DMS79 treated with DMSO at 0.1 percent for 48 hours (cell line): ENCODE data around the gene TTBK2.
"Not testable (repeated sequence)": the region's sequence is repeated elsewhere in the genome, so short reads cannot be mapped to it uniquely, and the experiment has no call there.

ENCODE experiments used
- DNase-seq: peaks from one replicate; lab custom pipeline; 2025; lab: John Stamatoyannopoulos, UW

Gene TTBK2

DNA sequence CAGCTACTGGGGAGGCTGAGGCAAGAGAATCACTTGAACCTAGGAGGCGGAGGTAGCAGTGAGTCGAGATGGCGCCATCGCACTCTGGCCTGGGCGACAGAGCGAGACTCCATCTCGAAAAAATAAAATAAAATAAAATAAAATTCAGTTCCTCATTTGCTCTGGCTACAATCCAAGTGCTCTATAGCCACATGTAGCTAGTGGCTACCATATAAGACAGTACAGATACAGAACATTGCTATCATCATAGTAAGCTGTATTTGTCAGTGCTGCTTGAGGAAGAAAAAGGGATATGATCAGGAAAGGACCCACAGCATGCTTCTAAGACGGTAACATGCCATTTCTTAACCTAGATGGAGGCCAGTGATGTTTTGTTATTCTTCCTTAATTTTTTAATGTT lies 95.0 kb downstream of the TTBK2 start:
- DNase-seq = no peak

DNA sequence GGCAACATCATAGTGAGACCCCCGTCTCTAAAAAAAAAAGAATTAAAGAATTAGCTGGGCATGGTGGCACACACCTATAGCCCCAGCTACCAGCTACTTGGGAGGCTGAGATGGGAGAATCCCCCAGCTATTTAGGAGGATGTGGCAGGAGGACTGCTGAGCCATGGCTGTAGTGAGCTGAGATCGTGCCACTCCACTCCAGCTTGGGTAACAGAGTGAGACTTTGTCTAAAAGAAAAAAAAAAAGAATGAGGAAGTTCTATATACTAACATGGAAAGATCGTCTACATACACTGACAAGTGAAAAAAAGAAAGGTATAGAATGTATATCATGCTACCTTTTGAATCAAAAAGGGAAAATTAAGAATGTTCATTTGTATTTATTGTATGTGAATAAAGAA lies 99.8 kb downstream of the TTBK2 start:
- DNase-seq = no peak

DNA sequence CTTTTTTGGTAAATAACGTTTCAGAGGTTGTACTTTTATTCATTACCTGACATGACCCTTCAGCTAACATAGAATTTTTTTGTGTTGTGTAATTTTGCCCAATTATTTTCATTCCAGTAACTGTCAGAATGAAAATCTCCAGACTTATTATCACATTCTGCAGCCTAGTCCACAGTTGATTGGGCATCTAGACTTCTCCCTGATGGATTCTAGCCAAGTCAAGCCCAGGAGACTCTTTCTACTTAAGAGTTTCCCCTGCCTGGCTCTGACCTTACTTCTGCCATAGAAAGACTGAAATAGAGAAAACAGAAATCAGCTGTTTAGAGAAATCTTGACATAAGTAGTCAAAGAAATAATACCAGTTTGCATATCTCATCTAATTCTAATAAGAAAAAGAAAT lies 100.8 kb downstream of the TTBK2 start:
- no peak for DNase-seq

GRCh38 chr15:42811433-42811832 lies 109.1 kb downstream of the TTBK2 start:
- DNase-seq = no peak

GRCh38 chr15:42808913-42809312 lies 111.7 kb downstream of the TTBK2 start:
- DNase-seq = no peak

- no peak for DNase-seq
Measured at GRCh38 chr15:42805266-42805665, 115.3 kb downstream of the TTBK2 start.

DNA sequence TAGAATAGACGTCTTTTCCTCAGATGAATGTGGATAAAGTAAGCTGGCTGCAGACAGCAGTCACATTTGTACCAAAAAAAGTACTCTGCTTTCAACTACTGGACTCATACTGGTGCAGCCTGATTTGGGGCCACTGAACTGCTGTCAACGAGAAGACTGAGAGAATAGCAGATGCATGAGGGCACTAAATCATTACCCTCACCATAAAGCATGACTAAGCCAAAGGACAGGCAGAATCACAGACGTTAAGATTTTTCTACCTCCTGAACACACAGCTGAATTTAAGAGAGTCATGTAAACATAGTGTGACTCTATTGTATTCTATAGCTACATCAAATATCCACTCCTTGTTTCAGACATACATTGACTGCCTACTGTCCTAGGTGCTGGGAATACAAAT lies 115.8 kb downstream of the TTBK2 start:
- DNase-seq = no peak

DNA sequence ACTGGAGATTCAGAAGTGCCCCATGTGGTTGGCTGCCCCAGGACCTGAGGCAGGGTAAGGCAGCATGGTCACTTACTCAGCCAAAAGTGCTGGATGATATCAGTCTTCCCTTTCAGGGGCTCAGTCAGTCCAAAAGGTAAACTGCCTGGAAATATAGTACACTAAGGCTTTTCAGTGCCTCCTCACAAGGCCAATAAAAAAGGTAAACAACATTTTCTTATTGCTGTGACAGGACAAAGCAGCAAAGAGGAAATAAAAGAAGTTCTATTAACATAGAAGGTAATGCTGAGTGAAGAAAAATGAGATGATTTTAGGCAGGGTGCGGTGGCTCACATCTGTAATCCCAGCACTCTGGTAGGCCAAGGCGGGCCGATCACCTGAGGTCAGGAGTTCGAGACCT lies 117.1 kb downstream of the TTBK2 start:
- DNase-seq = no peak

DNA sequence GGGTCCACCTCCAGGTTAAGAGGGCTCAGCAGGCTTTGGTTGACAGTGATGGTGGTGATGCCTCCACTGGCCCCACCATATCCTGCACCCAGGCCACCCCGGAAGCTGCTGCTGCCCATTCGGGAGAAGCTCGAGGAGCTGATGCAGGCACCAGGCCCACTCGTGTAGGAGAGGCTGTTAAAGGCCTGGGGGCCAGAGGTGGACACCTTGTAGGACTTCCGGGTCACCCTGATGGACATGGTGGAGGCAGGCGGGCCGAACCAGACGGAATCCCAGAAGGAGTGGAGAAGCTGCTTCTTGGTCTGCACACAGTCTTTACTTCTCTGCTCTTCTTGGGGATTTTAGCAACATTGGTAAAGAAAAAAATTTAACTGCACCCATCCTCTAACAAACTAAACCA lies 118.4 kb downstream of the TTBK2 start:
- DNase-seq = no peak

GRCh38 chr15:42800731-42801474 lies 119.7 kb downstream of the TTBK2 start:
- no peak for DNase-seq

DNA sequence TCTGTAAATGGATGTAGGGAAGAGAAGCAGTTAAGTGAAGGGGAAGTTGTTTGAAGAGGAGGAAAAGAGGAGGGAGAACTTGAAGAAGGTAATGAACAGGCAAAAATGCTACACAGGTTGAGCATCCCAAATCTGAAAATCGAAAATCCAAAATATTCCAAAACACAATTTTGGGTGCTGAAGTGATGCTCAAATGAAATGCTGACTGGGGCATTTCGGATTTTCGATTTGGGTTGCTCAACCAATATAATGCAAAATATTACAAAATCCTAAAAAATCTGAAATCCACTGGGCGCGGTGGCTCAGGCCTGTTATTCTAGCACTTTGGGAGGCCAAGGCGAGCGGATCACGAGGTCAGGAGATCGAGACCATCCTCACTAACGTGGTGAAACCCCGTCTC lies 121.8 kb downstream of the TTBK2 start:
- no peak for DNase-seq

DNA sequence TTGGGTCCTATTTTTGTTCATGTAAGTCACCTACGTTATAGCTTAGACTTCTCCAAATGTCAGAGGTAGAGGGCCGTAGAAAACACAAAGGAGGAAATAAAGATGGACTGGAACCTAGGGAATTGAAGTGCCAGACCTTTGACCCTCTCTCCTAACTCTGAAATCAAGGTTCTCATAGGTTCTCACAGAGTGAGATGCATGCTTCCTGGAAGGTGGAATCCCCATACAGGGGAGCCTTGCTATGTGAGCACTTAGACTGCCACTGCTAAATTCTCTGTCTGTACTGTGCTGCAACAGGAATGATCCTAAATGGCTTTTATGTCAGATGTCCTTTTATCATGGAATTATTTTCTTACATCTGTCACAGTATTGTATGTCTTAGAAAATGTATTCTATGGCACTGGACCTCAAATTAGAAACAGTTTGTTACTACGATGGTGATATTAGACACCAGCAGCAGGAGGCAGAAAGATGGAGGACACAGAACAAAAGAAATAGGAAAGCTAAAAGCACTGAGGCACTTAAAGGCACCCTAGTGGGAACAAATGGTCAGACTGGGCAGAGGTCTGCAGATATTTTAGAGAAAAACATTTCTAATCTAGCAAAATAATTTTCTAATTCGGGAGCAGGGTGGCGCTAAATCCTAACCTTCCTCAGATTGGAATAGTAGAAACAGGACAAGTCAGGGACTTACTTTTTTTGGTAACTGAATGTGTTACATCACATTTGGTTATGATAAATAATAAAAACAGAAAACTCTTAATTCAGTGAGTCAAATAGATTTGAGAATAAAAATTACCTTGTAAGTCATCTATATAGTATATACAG lies 123.4 kb downstream of the TTBK2 start:
- DNase-seq = no peak

- DNase-seq = no peak
Measured at GRCh38 chr15:42788725-42789124, 131.9 kb downstream of the TTBK2 start.

- no peak for DNase-seq
Measured at GRCh38 chr15:42786978-42787377, 133.6 kb downstream of the TTBK2 start.

DNA sequence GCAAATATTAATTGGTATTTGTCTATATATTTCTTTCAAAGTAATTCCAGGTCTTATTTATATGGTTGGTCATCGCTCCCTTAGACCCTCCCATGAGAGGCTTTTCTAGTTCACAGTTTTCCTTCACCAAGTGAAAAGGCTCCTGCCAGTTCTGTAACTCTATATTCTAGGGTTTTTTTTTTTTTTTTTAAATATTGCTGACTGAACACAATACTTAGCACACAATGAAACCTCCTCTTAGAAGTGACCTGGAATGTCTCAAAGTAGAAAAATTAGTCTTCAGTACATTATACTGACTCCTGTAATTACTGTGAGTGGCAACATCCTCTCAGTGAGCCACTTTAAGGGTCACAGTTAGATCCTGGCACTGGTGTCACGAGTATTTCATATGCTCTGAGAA lies 135.0 kb downstream of the TTBK2 start:
- DNase-seq = no peak

DNA sequence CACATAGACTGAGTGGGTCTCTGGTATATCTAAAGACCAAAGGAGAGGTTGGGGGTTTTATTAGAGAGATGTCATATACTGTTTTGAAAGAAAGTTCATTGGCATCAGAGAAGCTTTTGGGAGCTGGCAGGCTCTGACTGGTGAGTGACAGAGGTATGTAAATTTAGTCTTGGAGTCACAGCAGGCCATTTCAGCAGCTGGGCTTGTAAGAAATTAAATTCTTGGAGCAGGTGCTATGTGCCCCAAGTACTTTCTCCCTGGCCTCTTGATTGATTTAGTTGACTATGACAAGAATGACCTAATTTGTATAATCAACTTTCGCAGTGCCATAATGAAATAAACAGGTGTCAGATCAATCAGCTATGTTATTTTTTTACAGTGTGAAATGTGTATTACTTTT lies 135.9 kb downstream of the TTBK2 start:
- DNase-seq = no peak

DNA sequence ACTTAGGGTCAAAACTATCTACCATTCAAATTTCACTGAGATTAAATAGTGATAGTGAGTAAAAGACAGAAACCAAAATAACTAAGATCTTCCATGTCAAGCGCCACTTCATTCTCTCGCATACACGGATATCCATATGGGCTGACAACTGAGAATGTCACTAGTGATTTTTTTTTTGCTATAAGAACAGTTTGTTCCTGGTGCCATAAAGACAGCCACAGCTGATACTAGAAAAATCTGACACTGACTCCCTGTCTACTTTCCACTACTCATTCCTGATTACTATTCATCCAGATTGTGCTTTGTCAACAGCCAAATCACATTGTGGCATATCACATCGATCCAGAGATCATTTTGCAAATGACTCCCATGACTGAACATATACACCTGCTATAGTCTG lies 137.9 kb downstream of the TTBK2 start:
- no peak for DNase-seq

DNA sequence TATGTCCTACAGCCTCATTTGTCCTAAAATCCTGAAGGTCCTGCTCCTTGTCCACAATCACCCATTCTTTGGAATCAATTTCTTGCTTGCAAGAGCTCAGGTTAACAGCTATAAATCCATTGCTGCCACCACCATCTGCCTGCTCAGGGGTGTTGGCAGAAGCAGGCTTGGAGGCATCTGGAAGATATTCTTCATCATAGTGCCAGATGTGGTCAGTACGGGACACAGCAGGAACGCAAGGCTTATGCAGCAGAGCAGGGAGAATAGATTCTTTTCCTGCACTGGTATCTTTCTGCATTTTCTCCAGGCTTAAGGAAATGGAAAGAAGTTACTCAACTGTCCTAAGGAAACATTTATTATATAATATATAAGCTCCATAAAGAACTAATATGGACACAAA lies 145.2 kb downstream of the TTBK2 start:
- DNase-seq = no peak

DNA sequence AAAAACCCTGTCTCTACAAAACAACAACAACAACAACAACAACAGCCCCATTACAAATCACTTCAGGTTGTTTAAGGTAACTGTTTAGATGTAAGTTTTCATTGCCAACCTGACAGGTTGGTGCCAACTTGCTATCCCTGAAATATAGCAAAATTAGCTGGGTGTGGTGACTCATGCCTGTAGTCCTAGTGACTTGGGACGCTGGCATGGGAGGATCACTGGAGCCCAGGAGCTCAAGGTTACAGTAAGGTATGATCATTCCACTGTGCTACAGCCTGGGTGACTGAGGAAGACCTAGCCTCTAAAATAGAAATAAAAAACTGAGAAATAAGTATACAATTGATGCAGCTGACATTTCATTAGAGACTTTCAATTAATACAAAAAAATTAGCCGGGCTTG lies 147.7 kb downstream of the TTBK2 start:
- no peak for DNase-seq

DNA sequence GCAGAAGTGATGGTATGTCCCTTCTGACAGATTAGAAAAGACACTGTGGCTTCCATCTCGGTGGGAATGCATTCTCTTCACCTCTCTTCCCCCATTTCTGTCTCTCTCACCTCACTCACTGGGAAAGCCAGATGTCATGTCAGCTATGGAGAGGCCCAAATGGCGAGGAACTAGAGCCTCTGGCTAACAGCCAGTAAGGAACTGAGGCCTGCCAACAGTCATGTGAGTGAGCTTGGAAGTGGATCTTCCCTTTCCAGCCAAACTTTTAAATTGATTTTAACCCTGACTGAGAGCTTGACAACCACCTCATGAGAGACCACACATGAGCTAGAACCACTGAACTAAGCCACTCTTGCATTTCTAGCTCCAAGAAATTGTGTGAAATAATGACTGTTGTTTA lies 148.4 kb downstream of the TTBK2 start:
- DNase-seq = no peak

- not testable (repeated sequence) for DNase-seq
Measured at GRCh38 chr15:42766109-42766508, 154.5 kb downstream of the TTBK2 start.

DNA sequence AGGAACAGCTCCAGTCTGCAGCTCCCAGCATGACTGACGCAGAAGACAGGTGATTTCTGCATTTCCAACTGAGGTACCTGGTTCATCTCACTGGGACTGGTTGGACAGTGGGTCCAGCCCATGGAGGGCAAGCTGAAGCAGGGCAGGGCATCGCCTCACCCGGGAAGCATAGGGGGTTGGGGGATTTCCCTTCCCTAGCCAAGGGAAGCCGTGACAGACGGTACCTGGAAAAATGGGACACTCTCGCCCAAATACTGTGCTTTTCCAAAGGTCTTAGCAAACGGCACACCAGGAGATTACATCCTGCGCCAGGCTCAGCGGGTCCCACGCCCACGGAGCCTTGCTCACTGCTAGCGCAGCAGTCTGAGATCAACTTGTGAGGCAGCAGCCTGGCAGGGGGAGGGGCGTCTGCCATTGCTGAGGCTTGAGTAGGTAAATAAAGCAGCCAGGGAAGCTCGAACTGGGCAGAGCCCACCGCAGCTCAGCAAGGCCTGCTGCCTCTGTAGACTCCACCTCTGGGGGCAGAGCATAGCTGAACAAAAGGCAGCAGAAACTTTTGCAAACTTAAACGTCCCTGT lies 156.3 kb downstream of the TTBK2 start:
- DNase-seq = not testable (repeated sequence)

GRCh38 chr15:42761813-42762212 lies 158.8 kb downstream of the TTBK2 start:
- DNase-seq = not testable (repeated sequence)
